HG03095 (cell line): Measurements from ENCODE around the gene STIM1.
"Not testable (repeated sequence)": the region's sequence is repeated elsewhere in the genome, so short reads cannot be mapped to it uniquely, and the experiment has no call there.

Experiments used
- ATAC-seq: cut with Tn5 transposase; IDR thresholded peaks from one replicate; pipeline ENCODE4 v1.9.1; 2021; ENCODE audit warnings: moderate library complexity; ENCODE audit not compliant: unreplicated experiment

Gene STIM1

GRCh38 chr11:3854977-3855807, at the start of gene STIM1:
TSS of gene STIM1 (plus strand) at chr11:3855664. CDS start at chr11:3856271, 607 bp downstream.
- ATAC-seq = peak; percentile 52

GRCh38 chr11:3807909-3808860, 47.3 kb upstream of the STIM1 start, which contains the start of gene PGAP2:
TSS of gene PGAP2 (plus strand) at chr11:3808560. CDS start at chr11:3811260, 2,700 bp downstream.
- peak; percentile 55 for ATAC-seq

GRCh38 chr11:3808861-3809623, 46.4 kb upstream of the STIM1 start:
- ATAC-seq = peak; percentile 57

- ATAC-seq = no peak
Observed at GRCh38 chr11:3809624-3809928, 45.9 kb upstream of the STIM1 start.

GRCh38 chr11:3810446-3810845, 45.0 kb upstream of the STIM1 start:
- no peak for ATAC-seq

- no peak for ATAC-seq
Observed at GRCh38 chr11:3810951-3811350, 44.5 kb upstream of the STIM1 start.

GRCh38 chr11:3814832-3815231, 40.6 kb upstream of the STIM1 start:
- ATAC-seq = not testable (repeated sequence)

GRCh38 chr11:3815845-3816244, 39.6 kb upstream of the STIM1 start:
- no peak for ATAC-seq

- no peak for ATAC-seq
Observed at GRCh38 chr11:3816673-3817072, 38.8 kb upstream of the STIM1 start.

GRCh38 chr11:3817181-3817800, 38.2 kb upstream of the STIM1 start:
- ATAC-seq = no peak

GRCh38 chr11:3820971-3821370, 34.5 kb upstream of the STIM1 start:
- no peak for ATAC-seq

- ATAC-seq = no peak
Observed at GRCh38 chr11:3822312-3822711, 33.2 kb upstream of the STIM1 start.

- ATAC-seq = no peak
Observed at GRCh38 chr11:3823303-3823702, 32.2 kb upstream of the STIM1 start.

- ATAC-seq = no peak
Observed at GRCh38 chr11:3823762-3824506, 31.5 kb upstream of the STIM1 start.

GRCh38 chr11:3824714-3825472, 30.6 kb upstream of the STIM1 start:
- peak; percentile 83 for ATAC-seq

GRCh38 chr11:3825473-3826154, 29.9 kb upstream of the STIM1 start:
- no peak for ATAC-seq

GRCh38 chr11:3826721-3827120, 28.7 kb upstream of the STIM1 start:
- no peak for ATAC-seq

- no peak for ATAC-seq
Observed at GRCh38 chr11:3827434-3828186, 27.9 kb upstream of the STIM1 start.
